OCI-LY7 (cell line): ENCODE data around the gene UNC5B. TPM values are rescaled to one million over a fixed set of nuclear protein-coding genes. Genes with fewer than 3 reads are reported as not detected.

Experiments used
- BruUV-seq: library from RNA; stranded (reverse); fragments of 400-500 nt; replicated peaks from 2 replicates; lab custom pipeline; 2021; lab: Mats Ljungman, UMichigan
- CTCF ChIA-PET: fragments of 300-600 bp; sonication (Branson Sonifier 250); formaldehyde crosslinking; loops from one replicate; lab custom pipeline; 2022; ENCODE audit warnings: antibody characterized with exemption; ENCODE audit not compliant: unreplicated experiment; lab: Charles Lee
- POLR2A ChIA-PET: fragments of 300-600 bp; sonication (Branson Sonifier 250); formaldehyde crosslinking; loops from one replicate; lab custom pipeline; 2022; ENCODE audit warnings: antibody characterized with exemption; lab: Charles Lee
- DNase-seq: peaks from one replicate; pipeline ENCODE4 v3.0.0-alpha.2; 2015; ENCODE audit warnings: low spot score
- H2AFZ ChIP-seq: fragments of 200-600 bp; sonication (generic), shearing (Covaris generic); 2 replicates; pipeline ENCODE4 v1.6.1; 2014; ENCODE audit warnings: mild to moderate bottlenecking, antibody characterized with exemption, low read length, moderate library complexity
- H3K27ac ChIP-seq: fragments of 200-600 bp; sonication (generic); 2 replicates; pipeline ENCODE4 v1.5.1; 2014; ENCODE audit warnings: mixed run types, low read depth, mild to moderate bottlenecking, moderate library complexity, low read length, inconsistent platforms; ENCODE audit not compliant: poor library complexity, severe bottlenecking
- H3K36me3 ChIP-seq: fragments of 200-600 bp; sonication (generic); 2 replicates; pipeline ENCODE4 v1.6.1; 2014; ENCODE audit warnings: mild to moderate bottlenecking, antibody characterized with exemption, low read length, moderate library complexity, mixed read lengths; ENCODE audit not compliant: insufficient read depth
- H3K4me1 ChIP-seq: fragments of 200-600 bp; sonication (generic); 2 replicates; pipeline ENCODE4 v1.5.1; 2014; ENCODE audit warnings: mild to moderate bottlenecking, low read length; ENCODE audit not compliant: insufficient read depth, poor library complexity, severe bottlenecking
- H3K4me2 ChIP-seq: fragments of 200-600 bp; sonication (generic); 2 replicates; pipeline ENCODE4 v1.6.1; 2014; ENCODE audit warnings: mild to moderate bottlenecking, low read length
- H3K4me3 ChIP-seq: fragments of 200-600 bp; sonication (generic); 2 replicates; pipeline ENCODE4 v1.5.1; 2014; ENCODE audit warnings: mild to moderate bottlenecking, low read depth, low read length; ENCODE audit not compliant: poor library complexity, severe bottlenecking
- H3K79me2 ChIP-seq: fragments of 200-600 bp; sonication (generic); 2 replicates; pipeline ENCODE4 v1.6.1; 2016; ENCODE audit warnings: low read depth, mild to moderate bottlenecking, low read length, moderate library complexity, mixed read lengths; ENCODE audit not compliant: insufficient read depth
- H3K9me2 ChIP-seq: fragments of 200-600 bp; sonication (generic); 2 replicates; pipeline ENCODE4 v1.6.1; 2016; ENCODE audit warnings: mild to moderate bottlenecking, low read length, mixed read lengths; ENCODE audit not compliant: insufficient read depth
- H3K9me3 ChIP-seq: fragments of 200-600 bp; sonication (generic); 2 replicates; pipeline ENCODE4 v1.6.1; 2014; ENCODE audit warnings: mild to moderate bottlenecking, mixed run types, low read length, mixed read lengths
- H4K20me1 ChIP-seq: fragments of 200-600 bp; sonication (generic); 2 replicates; pipeline ENCODE4 v1.6.1; 2014; ENCODE audit warnings: mild to moderate bottlenecking, antibody characterized with exemption, low read length, moderate library complexity, mixed read lengths; ENCODE audit not compliant: insufficient read depth
- CTCF ChIP-seq: fragments of 200-600 bp; sonication (generic); conservative IDR thresholded peaks from 2 replicates; pipeline ENCODE4 v1.5.1; 2014; ENCODE audit warnings: mild to moderate bottlenecking, antibody characterized with exemption, low read length, moderate library complexity, mixed read lengths
- EZH2phosphoT487 ChIP-seq: fragments of 200-600 bp; sonication (generic); IDR thresholded peaks from 2 replicates; pipeline ENCODE4 v1.6.1; 2018; ENCODE audit warnings: low read depth, borderline replicate concordance, mild to moderate bottlenecking, mixed run types, antibody characterized with exemption, low read length, moderate library complexity, mixed read lengths
- intact Hi-C: fragments of 100-400 bp; cut with micrococcal nuclease; formaldehyde crosslinking; loops from one replicate; pipeline ENCODE4 v1.10.0; 2022; ENCODE audit not compliant: unreplicated experiment
- total RNA-seq, 2 experiments: library from RNA; depleted of rRNA in 1 of 2; stranded (reverse); fragments of >200 nt in 1 of 2; shearing (Covaris generic) in 1 of 2; gene quantifications; 2 replicates each; pipeline ENCODE4 v1.2.3, GENCODE V29; 2014 to 2022

Gene UNC5B
- total RNA-seq, 2 experiments from 2014 or later, result not detected

GRCh38 chr10:71205468-71205867 is 6.9 kb upstream of the UNC5B start:
- Histone ChIP-seq H3K79me2 (no peaks in the 10 kb centered on the region), H3K27ac (no peak overlapping the region), H3K4me3 (no peak overlapping the region), H3K9me3 (no peaks in the 10 kb centered on the region), H4K20me1 (no peaks in the 10 kb centered on the region), H3K9me2 (no peaks in the 10 kb centered on the region), H3K36me3 (no peaks in the 10 kb centered on the region), H3K4me2 (no peak overlapping the region), H3K4me1 (no peaks in the 10 kb centered on the region), H2AFZ (no peak overlapping the region)
- BruUV-seq, result no TSS peak
- TF ChIP-seq CTCF, result no peak
- TF ChIP-seq EZH2phosphoT487, result no peak
- ChIA-PET CTCF (no interaction called here), POLR2A (no interaction called here)
- intact Hi-C loops, result no loop called here
- DNase-seq, result no peak

GRCh38 chr10:71206911-71207310 is 5.5 kb upstream of the UNC5B start:
- TF ChIP-seq CTCF (no peak), EZH2phosphoT487 (no peak)
- Histone ChIP-seq H3K4me2 (no peak overlapping the region), H3K79me2 (no peaks in the 10 kb centered on the region), H3K4me1 (peaks cover 2% of the 10 kb centered on the region), H3K9me2 (no peaks in the 10 kb centered on the region), H3K9me3 (no peaks in the 10 kb centered on the region), H3K36me3 (no peaks in the 10 kb centered on the region), H4K20me1 (no peaks in the 10 kb centered on the region), H3K27ac (no peak overlapping the region), H2AFZ (no peak overlapping the region), H3K4me3 (no peak overlapping the region)
- CTCF ChIA-PET, result no interaction called here
- intact Hi-C loops, result no loop called here
- no peak for DNase-seq
- POLR2A ChIA-PET, result no interaction called here
- BruUV-seq, result no TSS peak

- Histone ChIP-seq H3K9me2 (no peaks in the 10 kb centered on the region), H3K4me1 (peaks cover 6% of the 10 kb centered on the region), H2AFZ (no peak overlapping the region), H3K4me3 (no peak overlapping the region), H3K79me2 (no peaks in the 10 kb centered on the region), H3K36me3 (no peaks in the 10 kb centered on the region), H3K4me2 (no peak overlapping the region), H3K27ac (no peak overlapping the region), H3K9me3 (no peaks in the 10 kb centered on the region), H4K20me1 (no peaks in the 10 kb centered on the region)
- DNase-seq, result no peak
- CTCF ChIA-PET, result no interaction called here
- POLR2A ChIA-PET, result no interaction called here
- no TSS peak for BruUV-seq
- no peak for TF ChIP-seq EZH2phosphoT487
- TF ChIP-seq CTCF, result no peak
- intact Hi-C loops, result no loop called here
Observed at GRCh38 chr10:71207578-71207977, 4.8 kb upstream of the UNC5B start.
